ENCODE measurements around the gene SH3BP4.

GRCh38 chr2:234991290-234991689 is 39.5 kb downstream of the SH3BP4 start:
- TF ChIP-seq POLR2AphosphoS5 (IDR thresholded peaks at IDR 0.05): no peak
- no peak for TF ChIP-seq CTCF (IDR thresholded peaks at IDR 0.05)
- TF ChIP-seq POLR2A (IDR thresholded peaks at IDR 0.05): no peak

All from gastroesophageal sphincter (tissue), 3 donors.